CD4-positive, alpha-beta memory T cell (primary cell): ENCODE results near the gene TSSC4. TPM values are rescaled to one million over a fixed set of nuclear protein-coding genes. Genes with fewer than 3 reads are reported as not detected.

Experiments used
- CTCF ChIA-PET: fragments of 350-600 bp; sonication (Branson Sonifier 250); formaldehyde crosslinking; loops from one replicate; lab custom pipeline; 2021; ENCODE audit warnings: inconsistent platforms; ENCODE audit not compliant: partially characterized antibody; lab: Charles Lee
- POLR2A ChIA-PET: fragments of 350-600 bp; sonication (Branson Sonifier 250); formaldehyde crosslinking; loops from one replicate; lab custom pipeline; 2021; ENCODE audit not compliant: partially characterized antibody; lab: Charles Lee
- DNase-seq, 5 donors: peaks; one replicate each; pipeline versions ENCODE4 v3.0.0 to v3.0.0-alpha.2; 2020 to 2022; ENCODE audit warnings: mixed read lengths in 1 of 5
- H3K27ac ChIP-seq: one replicate; pipeline ENCODE4 v1.7.0; 2013; ENCODE audit warnings: low read depth, low read length
- H3K27me3 ChIP-seq: 2 replicates; pipeline ENCODE4 v1.7.0; 2013; ENCODE audit warnings: mild to moderate bottlenecking, low read length, moderate library complexity; ENCODE audit not compliant: insufficient read depth
- H3K36me3 ChIP-seq: 2 replicates; pipeline ENCODE4 v1.7.0; 2013; ENCODE audit warnings: mild to moderate bottlenecking, low read length, moderate library complexity; ENCODE audit not compliant: insufficient read depth
- H3K4me1 ChIP-seq: 2 replicates; pipeline ENCODE4 v1.7.0; 2013; ENCODE audit warnings: mild to moderate bottlenecking, low read length, moderate library complexity; ENCODE audit not compliant: insufficient read depth
- H3K4me3 ChIP-seq, 2 donors: one replicate each; pipeline ENCODE4 v1.7.0; 2013; ENCODE audit warnings: low read length in 2 of 2, mild to moderate bottlenecking in 1 of 2
- H3K9me3 ChIP-seq, 2 donors: one replicate each; pipeline ENCODE4 v1.7.0; 2013; ENCODE audit warnings: low read length in 2 of 2, control low read depth in 1 of 2; ENCODE audit not compliant: control insufficient read depth in 1 of 2
- H3K27ac Mint-ChIP-seq, 7 donors: one replicate each; pipeline ENCODE4 v1.8.0; 2020 to 2021; ENCODE audit warnings: mixed read lengths in 7 of 7, mild to moderate bottlenecking in 6 of 7, inconsistent platforms in 3 of 7, moderate library complexity in 3 of 7
- H3K27me3 Mint-ChIP-seq, 2 donors: one replicate each; pipeline ENCODE4 v1.8.0; 2020 to 2021; ENCODE audit warnings: mixed read lengths in 2 of 2
- H3K36me3 Mint-ChIP-seq, 2 donors: one replicate each; pipeline ENCODE4 v1.8.0; 2020 to 2021; ENCODE audit warnings: mixed read lengths in 2 of 2, inconsistent platforms in 1 of 2, mild to moderate bottlenecking in 1 of 2
- H3K4me1 Mint-ChIP-seq, 4 donors: one replicate each; pipeline ENCODE4 v1.8.0; 2020 to 2021; ENCODE audit warnings: mixed read lengths in 4 of 4, mild to moderate bottlenecking in 1 of 4
- H3K4me3 Mint-ChIP-seq, 8 donors: one replicate each; pipeline ENCODE4 v1.8.0; 2020 to 2021; ENCODE audit warnings: mixed read lengths in 8 of 8, mild to moderate bottlenecking in 7 of 8, moderate library complexity in 6 of 8, inconsistent platforms in 3 of 8
- H3K9me3 Mint-ChIP-seq, 8 donors: one replicate each; pipeline ENCODE4 v1.8.0; 2020 to 2021; ENCODE audit warnings: mixed read lengths in 8 of 8, mild to moderate bottlenecking in 5 of 8, inconsistent platforms in 3 of 8, moderate library complexity in 1 of 8
- intact Hi-C: fragments of 100-400 bp; cut with micrococcal nuclease; formaldehyde crosslinking; loops from one replicate; pipeline ENCODE4 v1.15.1; 2023
- polyA plus RNA-seq, 2 donors: library from polyadenylated mRNA; unstranded; fragments of 300-500 nt; fragmentation: Illumina TruSeq; gene quantifications; one replicate each; pipeline ENCODE4 v1.2.3, GENCODE V29; 2021
- total RNA-seq, 2 experiments: library from RNA; stranded (reverse); gene quantifications; one replicate each; pipeline ENCODE4 v1.2.3, GENCODE V29; 2021

Gene TSSC4
- total and polyA plus RNA-seq, 4 experiments from 2014 or later, result 54.6 to 79.8 (median 62.2) TPM

- H3K27me3 ChIP-seq, result no peaks in the 10 kb centered on the region
- H3K27ac ChIP-seq, result no peak overlapping the region
- ChIA-PET CTCF (interaction anchor here (0.9 to 2.2 kb wide), 2 partner anchors 11 to 103 kb away, joined by 3 to 10 read pairs; no protein-coding TSS in a partner anchor), POLR2A (interaction anchor here (2.0 kb wide), 1 partner anchor 8 kb away, joined by 7 read pairs; the partner anchor contains the start of gene TSSC4)
- no peak for DNase-seq
- no peak overlapping the region for H3K27ac Mint-ChIP-seq
- no peaks in the 10 kb centered on the region for H3K9me3 Mint-ChIP-seq
- no peaks in the 10 kb centered on the region for H3K27me3 Mint-ChIP-seq
- no peak overlapping the region for H3K4me3 ChIP-seq
- H3K4me1 Mint-ChIP-seq, result no peaks in the 10 kb centered on the region
- peaks cover 0 to 5% of the 10 kb centered on the region in 2 donors for H3K36me3 Mint-ChIP-seq
- no peaks in the 10 kb centered on the region for H3K9me3 ChIP-seq
- H3K4me3 Mint-ChIP-seq, result no peak overlapping the region
- H3K4me1 ChIP-seq, result no peaks in the 10 kb centered on the region
- intact Hi-C loops, result no loop called here
- peaks cover 3% of the 10 kb centered on the region for H3K36me3 ChIP-seq
Observed at GRCh38 chr11:2408671-2409070, 8.1 kb downstream of the TSSC4 start.

- no peak overlapping the region for H3K4me3 ChIP-seq
- H3K4me1 ChIP-seq, result no peaks in the 10 kb centered on the region
- no peaks in the 10 kb centered on the region for H3K36me3 ChIP-seq
- Mint-ChIP-seq H3K4me3 (no peak overlapping the region), H3K27ac (no peak overlapping the region), H3K9me3 (no peaks in the 10 kb centered on the region), H3K4me1 (no peaks in the 10 kb centered on the region), H3K27me3 (no peaks in the 10 kb centered on the region), H3K36me3 (peaks cover 0 to 2% of the 10 kb centered on the region in 2 donors)
- intact Hi-C loops, result no loop called here
- no peak overlapping the region for H3K27ac ChIP-seq
- DNase-seq, result no peak
- H3K27me3 ChIP-seq, result no peaks in the 10 kb centered on the region
- ChIA-PET POLR2A (interaction anchor here (2.0 kb wide), 1 partner anchor 9 kb away, joined by 7 read pairs; the partner anchor contains the start of gene TSSC4), CTCF (interaction anchor here (0.6 to 2.2 kb wide), 2 partner anchors 9 to 11 kb away, joined by 3 to 10 read pairs; partner anchors contain the start of gene TSSC4)
- H3K9me3 ChIP-seq, result no peaks in the 10 kb centered on the region
Observed at GRCh38 chr11:2409126-2409525, 8.6 kb downstream of the TSSC4 start.

- CTCF ChIA-PET, result interaction anchor here (0.6 to 2.2 kb wide), 2 partner anchors 9 to 10 kb away, joined by 3 to 10 read pairs; partner anchors contain the start of gene TSSC4
- Mint-ChIP-seq H3K4me1 (no peaks in the 10 kb centered on the region), H3K27me3 (no peaks in the 10 kb centered on the region), H3K36me3 (no peaks in the 10 kb centered on the region), H3K9me3 (no peaks in the 10 kb centered on the region), H3K27ac (no peak overlapping the region), H3K4me3 (no peak overlapping the region)
- Histone ChIP-seq H3K36me3 (no peaks in the 10 kb centered on the region), H3K4me3 (no peak overlapping the region), H3K4me1 (no peaks in the 10 kb centered on the region), H3K27ac (no peak overlapping the region), H3K9me3 (no peaks in the 10 kb centered on the region), H3K27me3 (no peaks in the 10 kb centered on the region)
- POLR2A ChIA-PET, result interaction anchor here (2.0 kb wide), 1 partner anchor 9 kb away, joined by 7 read pairs; the partner anchor contains the start of gene TSSC4
- no peak for DNase-seq
- intact Hi-C loops, result no loop called here
Observed at GRCh38 chr11:2409611-2410468, 9.3 kb downstream of the TSSC4 start.

GRCh38 chr11:2410616-2411015 is 10.1 kb downstream of the TSSC4 start:
- H3K36me3 Mint-ChIP-seq, result no peaks in the 10 kb centered on the region
- H3K27ac ChIP-seq, result no peak overlapping the region
- H3K4me1 ChIP-seq, result no peaks in the 10 kb centered on the region
- intact Hi-C loops, result no loop called here
- no peaks in the 10 kb centered on the region for H3K4me1 Mint-ChIP-seq
- H3K27me3 ChIP-seq, result no peaks in the 10 kb centered on the region
- no peaks in the 10 kb centered on the region for H3K27me3 Mint-ChIP-seq
- DNase-seq, result no peak
- ChIA-PET CTCF (interaction anchor here (2.3 kb wide), 1 partner anchor 10 kb away, joined by 8 read pairs; no protein-coding TSS in a partner anchor), POLR2A (interaction anchor here (2.0 kb wide), 1 partner anchor 10 kb away, joined by 7 read pairs; the partner anchor contains the start of gene TSSC4)
- no peaks in the 10 kb centered on the region for H3K9me3 Mint-ChIP-seq
- no peaks in the 10 kb centered on the region for H3K9me3 ChIP-seq
- H3K4me3 Mint-ChIP-seq, result no peak overlapping the region
- H3K36me3 ChIP-seq, result no peaks in the 10 kb centered on the region
- H3K4me3 ChIP-seq, result no peak overlapping the region
- H3K27ac Mint-ChIP-seq, result no peak overlapping the region

- no peak overlapping the region for H3K27ac ChIP-seq
- H3K27me3 ChIP-seq, result no peaks in the 10 kb centered on the region
- CTCF ChIA-PET, result interaction anchor here (2.3 kb wide), 1 partner anchor 9 kb away, joined by 8 read pairs; no protein-coding TSS in a partner anchor
- no peaks in the 10 kb centered on the region for H3K36me3 Mint-ChIP-seq
- H3K27me3 Mint-ChIP-seq, result no peaks in the 10 kb centered on the region
- no peak overlapping the region for H3K27ac Mint-ChIP-seq
- no peaks in the 10 kb centered on the region for H3K9me3 Mint-ChIP-seq
- no peaks in the 10 kb centered on the region for H3K4me1 Mint-ChIP-seq
- H3K36me3 ChIP-seq, result no peaks in the 10 kb centered on the region
- no peak overlapping the region for H3K4me3 ChIP-seq
- no peak for DNase-seq
- no peaks in the 10 kb centered on the region for H3K9me3 ChIP-seq
- no peaks in the 10 kb centered on the region for H3K4me1 ChIP-seq
- intact Hi-C loops, result no loop called here
- POLR2A ChIA-PET, result no interaction called here
- H3K4me3 Mint-ChIP-seq, result peak overlapping the region in 1 of 8 donors; percentile 30
Observed at GRCh38 chr11:2411446-2412305, 11.1 kb downstream of the TSSC4 start.

- H3K4me1 ChIP-seq, result no peaks in the 10 kb centered on the region
- CTCF ChIA-PET, result interaction anchor here (2.3 kb wide), 1 partner anchor 9 kb away, joined by 8 read pairs; no protein-coding TSS in a partner anchor
- POLR2A ChIA-PET, result no interaction called here
Observed at GRCh38 chr11:2412323-2412722, 11.8 kb downstream of the TSSC4 start.

More at GRCh38 chr11:2412323-2412722, 11.8 kb downstream of the TSSC4 start:
- H3K27me3 ChIP-seq, result no peaks in the 10 kb centered on the region
- Mint-ChIP-seq H3K9me3 (no peaks in the 10 kb centered on the region), H3K4me1 (no peaks in the 10 kb centered on the region), H3K36me3 (no peaks in the 10 kb centered on the region), H3K4me3 (no peak overlapping the region), H3K27ac (no peak overlapping the region), H3K27me3 (no peaks in the 10 kb centered on the region)
- no peak overlapping the region for H3K4me3 ChIP-seq
- no peaks in the 10 kb centered on the region for H3K36me3 ChIP-seq
- DNase-seq, result no peak
- no peaks in the 10 kb centered on the region for H3K9me3 ChIP-seq
- intact Hi-C loops, result no loop called here
- H3K27ac ChIP-seq, result no peak overlapping the region
